ENCODE measurements around the gene CD300LG. TPM values are rescaled to one million over a fixed set of nuclear protein-coding genes. Genes with fewer than 3 reads are reported as not detected.

CD300LG gene
- total RNA-seq, 1 experiment from 2014 or later = not detected

DNA sequence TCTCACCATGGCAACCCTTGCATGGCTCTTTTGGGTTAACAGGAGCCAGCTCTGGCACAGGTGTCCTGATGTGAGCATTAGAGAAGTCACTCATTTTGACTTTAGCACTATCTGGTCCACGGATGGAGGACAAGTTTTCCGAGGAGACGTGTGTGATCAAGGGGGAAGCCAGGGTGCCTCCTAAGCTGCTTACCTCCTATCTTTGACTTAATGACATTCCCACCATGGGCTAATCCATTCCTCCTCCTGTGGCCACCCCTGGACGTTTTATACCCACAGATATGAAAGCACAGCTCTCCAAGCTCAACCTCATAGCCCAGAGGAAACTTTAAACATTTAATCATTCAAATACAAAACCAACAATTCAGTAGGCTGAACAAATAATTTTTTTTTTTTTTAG lies 41.6 kb downstream of the CD300LG start:
- ATAC-seq = no peak

DNA sequence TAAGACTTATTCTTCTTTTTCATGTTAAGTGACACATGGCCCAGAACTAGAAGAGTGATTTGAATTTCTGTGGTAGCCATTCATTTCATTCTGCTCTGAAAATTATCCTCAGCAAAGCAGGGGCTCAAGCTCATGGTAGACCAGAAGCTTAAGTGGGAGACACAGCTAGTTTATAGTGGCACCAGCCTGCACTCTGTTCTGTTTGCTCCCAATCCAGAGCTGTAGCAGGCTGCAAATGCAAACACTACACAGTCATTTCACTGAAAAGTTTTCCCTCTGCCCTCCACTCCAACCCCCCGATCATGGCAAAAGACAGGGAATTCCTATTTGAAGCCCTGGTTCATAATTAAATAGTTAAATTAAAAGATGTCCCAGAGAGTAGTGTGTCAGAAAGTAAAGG lies 43.3 kb downstream of the CD300LG start:
- no peak overlapping the region for H2AFZ ChIP-seq (ENCODE audit: low read depth, low read length, poor library complexity, severe bottlenecking)
- ChIA-PET POLR2A (no interaction called here), CTCF (interaction anchor here (1.0 kb wide), 1 partner anchor 44 kb away, joined by 3 read pairs; no protein-coding TSS in a partner anchor), RAD21 (ENCODE audit: low non-redundant PET in 1 of 2, low total read pairs in 2 of 2, uncharacterized antibody in 2 of 2, unreplicated experiment in 2 of 2) (no interaction called here)
- no peaks in the 10 kb centered on the region; the same call in 1 of the 2 replicates for H3K9me2 ChIP-seq (ENCODE audit: insufficient read depth)
- no peak overlapping the region for H3K4me3 ChIP-seq (replicated peaks in 1 of 2; ENCODE audit: low read depth in 1 of 2, low read length in 2 of 2)
- no peak for ATAC-seq
- BruUV-seq (replicated peaks) = no TSS peak
- H3K27ac ChIP-seq (ENCODE audit: low read depth, low read length) = no peak overlapping the region
- intact Hi-C loops (cut with micrococcal nuclease) = no loop called here
- no peaks in the 10 kb centered on the region for H3K4me1 ChIP-seq (ENCODE audit: control insufficient read depth in 1 of 2, insufficient read depth in 2 of 2, low read length in 2 of 2)
- no peaks in the 10 kb centered on the region for H3K9me3 ChIP-seq (ENCODE audit: control insufficient read depth in 1 of 2, insufficient read depth in 1 of 2, low read depth in 1 of 2, low read length in 2 of 2)
- TF ChIP-seq CBX3 (IDR thresholded peaks at IDR 0.05; ENCODE audit: low read depth) = no peak
- no peak for TF ChIP-seq RAD21 (IDR thresholded peaks at IDR 0.05; ENCODE audit: low read depth)
- TF ChIP-seq ZNF274 (IDR thresholded peaks at IDR 0.05; ENCODE audit: low read depth, low read length) = no peak
- TF ChIP-seq ZFX (IDR thresholded peaks at IDR 0.05) = no peak
- no peak for TF ChIP-seq JUND (IDR thresholded peaks at IDR 0.05)
- TF ChIP-seq, protein P1, sequence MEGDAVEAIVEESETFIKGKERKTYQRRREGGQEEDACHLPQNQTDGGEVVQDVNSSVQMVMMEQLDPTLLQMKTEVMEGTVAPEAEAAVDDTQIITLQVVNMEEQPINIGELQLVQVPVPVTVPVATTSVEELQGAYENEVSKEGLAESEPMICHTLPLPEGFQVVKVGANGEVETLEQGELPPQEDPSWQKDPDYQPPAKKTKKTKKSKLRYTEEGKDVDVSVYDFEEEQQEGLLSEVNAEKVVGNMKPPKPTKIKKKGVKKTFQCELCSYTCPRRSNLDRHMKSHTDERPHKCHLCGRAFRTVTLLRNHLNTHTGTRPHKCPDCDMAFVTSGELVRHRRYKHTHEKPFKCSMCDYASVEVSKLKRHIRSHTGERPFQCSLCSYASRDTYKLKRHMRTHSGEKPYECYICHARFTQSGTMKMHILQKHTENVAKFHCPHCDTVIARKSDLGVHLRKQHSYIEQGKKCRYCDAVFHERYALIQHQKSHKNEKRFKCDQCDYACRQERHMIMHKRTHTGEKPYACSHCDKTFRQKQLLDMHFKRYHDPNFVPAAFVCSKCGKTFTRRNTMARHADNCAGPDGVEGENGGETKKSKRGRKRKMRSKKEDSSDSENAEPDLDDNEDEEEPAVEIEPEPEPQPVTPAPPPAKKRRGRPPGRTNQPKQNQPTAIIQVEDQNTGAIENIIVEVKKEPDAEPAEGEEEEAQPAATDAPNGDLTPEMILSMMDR (IDR thresholded peaks at IDR 0.05 in 2 of 3, conservative IDR thresholded peaks at IDR 0.05 in 1 of 3; ENCODE audit: borderline replicate concordance in 1 of 3, insufficient read depth in 1 of 3, low read depth in 2 of 3, low read length in 2 of 3) = no peak
- TF ChIP-seq YY1 (IDR thresholded peaks at IDR 0.05; ENCODE audit: extremely low read depth, insufficient replicate concordance, low read depth, low read length) = no peak
- TF ChIP-seq FOSL1 (IDR thresholded peaks at IDR 0.05; ENCODE audit: low read depth) = no peak
- TF ChIP-seq EGR1 (IDR thresholded peaks at IDR 0.05; ENCODE audit: low read depth) = no peak
- no peak for DNase-seq (ENCODE audit: low read depth, low spot score)
- no peak overlapping the region for H3K4me2 ChIP-seq (ENCODE audit: low read length)
- no peaks in the 10 kb centered on the region for H3K36me3 ChIP-seq (ENCODE audit: control insufficient read depth in 1 of 2, insufficient read depth in 2 of 2, low read length in 2 of 2)
- H3K27me3 ChIP-seq (ENCODE audit: insufficient read depth, low read length) = no peaks in the 10 kb centered on the region
- no peaks in the 10 kb centered on the region for H3K79me2 ChIP-seq (ENCODE audit: insufficient read depth, low read length)
- H3K9ac ChIP-seq (ENCODE audit: low read length) = no peak overlapping the region
- no peaks in the 10 kb centered on the region for H4K20me1 ChIP-seq (ENCODE audit: insufficient read depth)

More for the DNA sequence above, 41.6 kb downstream of the CD300LG start:
- no peaks in the 10 kb centered on the region for H3K4me1 ChIP-seq (ENCODE audit: control insufficient read depth in 1 of 2, insufficient read depth in 2 of 2, low read length in 2 of 2)
- TF ChIP-seq YY1 (IDR thresholded peaks at IDR 0.05; ENCODE audit: extremely low read depth, insufficient replicate concordance, low read depth, low read length) (no peak), POLR2AphosphoS5 (IDR thresholded peaks at IDR 0.05; ENCODE audit: low read depth, low read length) (no peak), JUND (IDR thresholded peaks at IDR 0.05) (no peak), EZH2phosphoT487 (IDR thresholded peaks at IDR 0.05; ENCODE audit: borderline replicate concordance) (no peak), SRF (IDR thresholded peaks at IDR 0.05; ENCODE audit: low read depth) (no peak), SIN3A (IDR thresholded peaks at IDR 0.05; ENCODE audit: low read depth) (no peak)
- TF ChIP-seq, protein P2, sequence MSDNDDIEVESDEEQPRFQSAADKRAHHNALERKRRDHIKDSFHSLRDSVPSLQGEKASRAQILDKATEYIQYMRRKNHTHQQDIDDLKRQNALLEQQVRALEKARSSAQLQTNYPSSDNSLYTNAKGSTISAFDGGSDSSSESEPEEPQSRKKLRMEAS (IDR thresholded peaks at IDR 0.05) = no peak
- ChIA-PET POLR2A (no interaction called here), RAD21 (ENCODE audit: low non-redundant PET in 1 of 2, low total read pairs in 2 of 2, uncharacterized antibody in 2 of 2, unreplicated experiment in 2 of 2) (no interaction called here), CTCF (interaction anchor here (1.0 to 2.1 kb wide), 2 partner anchors 9 to 10 kb away, joined by 3 to 9 read pairs; no protein-coding TSS in a partner anchor)
- BruUV-seq (replicated peaks) = no TSS peak
- H3K9ac ChIP-seq (ENCODE audit: low read length) = no peak overlapping the region
- no peaks in the 10 kb centered on the region for H3K79me2 ChIP-seq (ENCODE audit: insufficient read depth, low read length)
- DNase-seq (ENCODE audit: low read depth, low spot score) = no peak
- no peaks in the 10 kb centered on the region for H3K36me3 ChIP-seq (ENCODE audit: control insufficient read depth in 1 of 2, insufficient read depth in 2 of 2, low read length in 2 of 2)
- H3K9me2 ChIP-seq (ENCODE audit: insufficient read depth) = no peaks in the 10 kb centered on the region; the same call in 1 of the 2 replicates
- no peak overlapping the region for H2AFZ ChIP-seq (ENCODE audit: low read depth, low read length, poor library complexity, severe bottlenecking)
- no peaks in the 10 kb centered on the region for H3K9me3 ChIP-seq (ENCODE audit: control insufficient read depth in 1 of 2, insufficient read depth in 1 of 2, low read depth in 1 of 2, low read length in 2 of 2)
- no peaks in the 10 kb centered on the region for H3K27me3 ChIP-seq (ENCODE audit: insufficient read depth, low read length)
- H3K27ac ChIP-seq (ENCODE audit: low read depth, low read length) = no peak overlapping the region
- H3K4me2 ChIP-seq (ENCODE audit: low read length) = no peak overlapping the region
- no peak overlapping the region for H3K4me3 ChIP-seq (replicated peaks in 1 of 2; ENCODE audit: low read depth in 1 of 2, low read length in 2 of 2)
- intact Hi-C loops (cut with micrococcal nuclease) = no loop called here
- H4K20me1 ChIP-seq (ENCODE audit: insufficient read depth) = no peaks in the 10 kb centered on the region
